Mesenchymal stem cell (in vitro differentiated cells and primary cell): ENCODE results near the gene EVI5.

ENCODE experiments used
- DNase-seq: peaks from one replicate; pipeline ENCODE4 v3.0.0-alpha.2; 2013
- H2AFZ ChIP-seq: one replicate; pipeline ENCODE4 v1.6.1; 2013; ENCODE audit warnings: low read depth, mild to moderate bottlenecking, control low read depth, inconsistent platforms, low read length, moderate library complexity
- H2AK5ac ChIP-seq: 2 replicates; pipeline ENCODE4 v1.6.1; 2013; ENCODE audit warnings: low read length, moderate library complexity, mild to moderate bottlenecking, inconsistent platforms; ENCODE audit not compliant: severe bottlenecking
- H2BK120ac ChIP-seq: one replicate; pipeline ENCODE4 v1.6.1; 2013; ENCODE audit warnings: low read depth, mild to moderate bottlenecking, inconsistent platforms, low read length, moderate library complexity
- H2BK12ac ChIP-seq, 2 experiments: one replicate each; pipeline ENCODE4 v1.6.1; 2013; ENCODE audit warnings: inconsistent platforms in 2 of 2, low read length in 2 of 2, mild to moderate bottlenecking in 2 of 2, moderate library complexity in 2 of 2, control low read depth in 1 of 2
- H2BK15ac ChIP-seq: one replicate; pipeline ENCODE4 v1.6.1; 2013; ENCODE audit warnings: mild to moderate bottlenecking, low read depth, inconsistent platforms; ENCODE audit not compliant: poor library complexity, severe bottlenecking
- H2BK5ac ChIP-seq: 2 replicates; pipeline ENCODE4 v1.6.1; 2013; ENCODE audit warnings: low read depth, mild to moderate bottlenecking, low read length, control low read depth, inconsistent platforms; ENCODE audit not compliant: poor library complexity, severe bottlenecking
- H3K14ac ChIP-seq, 2 experiments: one replicate each; pipeline ENCODE4 v1.6.1; 2013; ENCODE audit warnings: inconsistent platforms in 2 of 2, low read length in 2 of 2, control low read depth in 1 of 2, mild to moderate bottlenecking in 1 of 2, moderate library complexity in 1 of 2
- H3K18ac ChIP-seq, 2 experiments: one replicate each; pipeline ENCODE4 v1.6.1; 2013; ENCODE audit warnings: inconsistent platforms in 2 of 2, low read length in 2 of 2, control low read depth in 1 of 2, low read depth in 1 of 2, mild to moderate bottlenecking in 1 of 2
- H3K23ac ChIP-seq, 2 experiments: one replicate each; pipeline ENCODE4 v1.6.1; 2013; ENCODE audit warnings: inconsistent platforms in 2 of 2, low read length in 2 of 2, mild to moderate bottlenecking in 2 of 2, moderate library complexity in 2 of 2, control low read depth in 1 of 2
- H3K27ac ChIP-seq: 2 replicates; pipeline ENCODE4 v1.5.1; 2013; ENCODE audit warnings: mild to moderate bottlenecking, moderate library complexity, low read length, control low read depth, inconsistent platforms; ENCODE audit not compliant: poor library complexity, severe bottlenecking
- H3K27me3 ChIP-seq, 2 experiments: 2 replicates each; pipeline versions ENCODE4 v1.6.1 to v1.7.0; 2013; ENCODE audit warnings: low read length in 2 of 2, mild to moderate bottlenecking in 2 of 2, moderate library complexity in 2 of 2, control low read depth in 1 of 2, inconsistent platforms in 1 of 2; ENCODE audit not compliant: control insufficient read depth in 1 of 2, insufficient read depth in 1 of 2
- H3K36me3 ChIP-seq, 2 experiments: 2 replicates each; pipeline versions ENCODE4 v1.6.1 to v1.7.0; 2013; ENCODE audit warnings: low read length in 2 of 2, control low read depth in 1 of 2, inconsistent platforms in 1 of 2, low read depth in 1 of 2, mild to moderate bottlenecking in 1 of 2; ENCODE audit not compliant: insufficient read depth in 2 of 2, control insufficient read depth in 1 of 2
- H3K4ac ChIP-seq, 2 experiments: one replicate each; pipeline ENCODE4 v1.6.1; 2013; ENCODE audit warnings: inconsistent platforms in 2 of 2, low read length in 2 of 2, mild to moderate bottlenecking in 2 of 2, moderate library complexity in 2 of 2, control low read depth in 1 of 2, low read depth in 1 of 2
- H3K4me1 ChIP-seq: 2 replicates; pipeline ENCODE4 v1.6.1; 2013; ENCODE audit warnings: low read depth, low read length, control low read depth; ENCODE audit not compliant: control insufficient read depth, insufficient read depth
- H3K4me2 ChIP-seq: 2 replicates; pipeline ENCODE4 v1.6.1; 2013; ENCODE audit warnings: low read length, mild to moderate bottlenecking, inconsistent platforms; ENCODE audit not compliant: poor library complexity, severe bottlenecking
- H3K4me3 ChIP-seq, 2 experiments: 2 replicates each; pipeline versions ENCODE4 v1.5.1 to v1.7.0; 2013; ENCODE audit warnings: low read length in 2 of 2, mild to moderate bottlenecking in 2 of 2, control low read depth in 1 of 2, low read depth in 1 of 2; ENCODE audit not compliant: insufficient read depth in 1 of 2
- H3K79me1 ChIP-seq: replicated peaks from 2 replicates; pipeline ENCODE4 v1.6.1; 2013; ENCODE audit warnings: mild to moderate bottlenecking, control low read depth, low read length, inconsistent platforms; ENCODE audit not compliant: poor library complexity, severe bottlenecking
- H3K9ac ChIP-seq: 2 replicates; pipeline ENCODE4 v1.7.0; 2013; ENCODE audit warnings: mild to moderate bottlenecking, low read length, moderate library complexity
- H3K9me3 ChIP-seq: 2 replicates; pipeline ENCODE4 v1.7.0; 2013; ENCODE audit warnings: mild to moderate bottlenecking, low read length; ENCODE audit not compliant: control insufficient read depth
- H4K8ac ChIP-seq: one replicate; pipeline ENCODE4 v1.6.1; 2013; ENCODE audit warnings: inconsistent platforms, mild to moderate bottlenecking, low read length, moderate library complexity
- H4K91ac ChIP-seq: one replicate; pipeline ENCODE4 v1.6.1; 2013; ENCODE audit warnings: mild to moderate bottlenecking, low read length, inconsistent platforms
- WGBS: methylation state at CpG from one replicate; pipeline ENCODE4 v1.1.7; 2013; ENCODE audit warnings: mixed read lengths; 5-methylcytosine and 5-hydroxymethylcytosine counted together

Gene EVI5

GRCh38 chr1:92483610-92484471, 301.1 kb downstream of the EVI5 start:
- Histone ChIP-seq H2BK12ac (no peak overlapping the region), H3K36me3 (peaks cover 0 to 4% of the 10 kb centered on the region in 2 experiments), H4K8ac (no peak overlapping the region), H3K27ac (no peak overlapping the region), H4K91ac (peak overlapping the region; percentile 64), H3K27me3 (peaks cover 83 to 97% of the 10 kb centered on the region in 2 experiments), H3K18ac (no peak overlapping the region), H3K23ac (peak overlapping the region in 1 of 2 experiments; percentile 36), H3K4me2 (no peak overlapping the region), H3K79me1 (no peaks in the 10 kb centered on the region), H2BK120ac (no peak overlapping the region), H3K14ac (no peak overlapping the region), H2BK5ac (no peak overlapping the region), H3K4me1 (peaks cover 61% of the 10 kb centered on the region), H2BK15ac (no peak overlapping the region), H2AK5ac (no peak overlapping the region), H3K4ac (no peak overlapping the region), H2AFZ (no peak overlapping the region), H3K9me3 (no peaks in the 10 kb centered on the region), H3K4me3 (peak overlapping the region in 1 of 2 experiments; percentile 24), H3K9ac (no peak overlapping the region)
- WGBS, result under 1% methylated on average over 48 of the region's 56 CpGs
- DNase-seq, result peak; percentile 42

- no peak for DNase-seq
- Histone ChIP-seq H3K4me3 (peak overlapping the region in 1 of 2 experiments; percentile 51), H4K91ac (peak overlapping the region; percentile 64), H4K8ac (no peak overlapping the region), H3K23ac (peak overlapping the region in 1 of 2 experiments; percentile 77), H3K4me2 (peak overlapping the region; percentile 48), H3K4me1 (peaks cover 61% of the 10 kb centered on the region), H3K79me1 (no peaks in the 10 kb centered on the region), H3K4ac (no peak overlapping the region), H2BK5ac (no peak overlapping the region), H3K9ac (no peak overlapping the region), H3K9me3 (no peaks in the 10 kb centered on the region), H3K18ac (no peak overlapping the region), H3K27ac (no peak overlapping the region), H3K27me3 (peaks cover 89 to 97% of the 10 kb centered on the region in 2 experiments), H3K36me3 (peaks cover 0 to 4% of the 10 kb centered on the region in 2 experiments), H2BK120ac (no peak overlapping the region), H2AK5ac (no peak overlapping the region), H3K14ac (no peak overlapping the region), H2AFZ (no peak overlapping the region), H2BK12ac (no peak overlapping the region), H2BK15ac (no peak overlapping the region)
- 3% methylated on average over 57 of the region's 62 CpGs for WGBS
These were observed 302.0 kb downstream of the EVI5 start for GRCh38 chr1:92482665-92483609.

GRCh38 chr1:92481971-92482664, 302.8 kb downstream of the EVI5 start:
- Histone ChIP-seq H3K9me3 (no peaks in the 10 kb centered on the region), H3K4me2 (peak overlapping the region; percentile 48), H3K4ac (no peak overlapping the region), H3K23ac (peak overlapping the region in 1 of 2 experiments; percentile 73), H3K18ac (no peak overlapping the region), H2BK12ac (no peak overlapping the region), H3K4me1 (peaks cover 61% of the 10 kb centered on the region), H4K91ac (no peak overlapping the region), H2BK120ac (no peak overlapping the region), H2AK5ac (no peak overlapping the region), H2BK5ac (no peak overlapping the region), H3K27me3 (peaks cover 90 to 98% of the 10 kb centered on the region in 2 experiments), H4K8ac (no peak overlapping the region), H3K79me1 (no peaks in the 10 kb centered on the region), H3K9ac (no peak overlapping the region), H3K36me3 (peaks cover 0 to 4% of the 10 kb centered on the region in 2 experiments), H3K27ac (no peak overlapping the region), H3K4me3 (peak overlapping the region in 1 of 2 experiments; percentile 51), H3K14ac (no peak overlapping the region), H2BK15ac (no peak overlapping the region), H2AFZ (no peak overlapping the region)
- DNase-seq, result peak; percentile 50
- WGBS, result 6% methylated on average over 39 of the region's 39 CpGs
